Tibial nerve (tissue), 4 donors: ENCODE data around the gene PARP9. TPM values are rescaled to one million over a fixed set of nuclear protein-coding genes. Genes with fewer than 3 reads are reported as not detected.

Experiments used
- DNase-seq, 2 donors: peaks; one replicate each; pipeline ENCODE4 v3.0.0-alpha.2; 2019; ENCODE audit warnings: low spot score in 2 of 2
- H3K27ac ChIP-seq, 4 donors: fragments of 200-600 bp; sonication (generic) in 3 of 4; one replicate each; pipeline ENCODE4 v1.5.1; 2017 to 2019; ENCODE audit warnings: mild to moderate bottlenecking in 1 of 4
- H3K27me3 ChIP-seq, 2 donors: fragments of 200-600 bp; sonication (generic) in 1 of 2; one replicate each; pipeline versions ENCODE4 v1.5.1 to v1.6.0; 2017 to 2019
- H3K36me3 ChIP-seq, 3 donors: fragments of 200-600 bp; sonication (generic); one replicate each; pipeline ENCODE4 v1.5.1; 2018 to 2019
- H3K4me1 ChIP-seq, 4 donors: fragments of 200-600 bp; sonication (generic) in 3 of 4; one replicate each; pipeline ENCODE4 v1.5.1; 2017 to 2019
- H3K4me3 ChIP-seq, 4 donors: fragments of 200-600 bp; sonication (generic) in 3 of 4; one replicate each; pipeline ENCODE4 v1.5.1; 2017 to 2019; ENCODE audit warnings: mild to moderate bottlenecking in 1 of 4, moderate library complexity in 1 of 4
- H3K9me3 ChIP-seq, 4 donors: fragments of 200-600 bp; sonication (generic) in 3 of 4; one replicate each; pipeline ENCODE4 v1.5.1; 2017 to 2019
- EP300 ChIP-seq, 2 donors: sonication (generic); formaldehyde crosslinking; IDR thresholded peaks; one replicate each; pipeline ENCODE4 v1.6.1; 2017; ENCODE audit warnings: antibody characterized with exemption in 2 of 2, mild to moderate bottlenecking in 1 of 2
- POLR2A ChIP-seq, 2 donors: fragments of 450-650 bp; IDR thresholded peaks; one replicate each; pipeline ENCODE4 v1.6.1; 2017; ENCODE audit warnings: antibody characterized with exemption in 2 of 2, mild to moderate bottlenecking in 2 of 2, moderate library complexity in 2 of 2
- WGBS, 2 donors: methylation state at CpG; one replicate each; pipeline ENCODE4 v1.1.5; 2018; 5-methylcytosine and 5-hydroxymethylcytosine counted together
- total RNA-seq, 4 donors: library from RNA; depleted of rRNA; stranded (reverse); fragments of >200 nt; gene quantifications; one replicate each; pipeline ENCODE4 v1.1.0, GENCODE V29; 2016
- TF ChIP-seq, protein P1 (sequence below), 5 experiments: fragments of 200-600 bp in 3 of 5; fragments of 450-650 bp in 2 of 5; sonication (generic) in 3 of 5; IDR thresholded peaks; one replicate each; pipeline ENCODE4 v1.5.1; 2016 to 2019; ENCODE audit warnings: antibody characterized with exemption in 5 of 5, mild to moderate bottlenecking in 3 of 5, moderate library complexity in 2 of 5

Gene PARP9
- total RNA-seq, 4 donors from 2014 or later = 16.1 to 32.6 (median 22.4) TPM

DNA sequence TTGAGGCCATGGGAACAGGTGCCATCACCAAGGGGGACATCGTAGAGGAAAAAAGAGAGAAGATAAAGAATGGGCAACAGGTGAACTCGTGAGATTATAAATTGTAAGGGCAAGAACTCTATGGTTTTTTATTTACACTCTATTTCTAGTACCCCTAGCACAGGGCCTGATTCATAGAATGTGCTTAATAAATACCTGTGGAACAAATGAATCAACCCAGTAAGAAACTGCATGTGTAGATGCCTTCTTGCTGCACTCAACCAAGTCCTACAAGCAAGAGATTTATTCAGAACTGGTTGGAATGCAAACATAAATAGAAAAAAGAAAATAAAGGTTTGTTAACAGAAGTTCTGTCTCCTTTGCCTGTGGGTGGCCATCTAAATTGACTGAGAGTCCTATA is 30.6 kb downstream of the PARP9 start:
- TF ChIP-seq POLR2A (IDR thresholded peaks at IDR 0.05) (no peak), EP300 (IDR thresholded peaks at IDR 0.05) (no peak)
- TF ChIP-seq, protein P1, sequence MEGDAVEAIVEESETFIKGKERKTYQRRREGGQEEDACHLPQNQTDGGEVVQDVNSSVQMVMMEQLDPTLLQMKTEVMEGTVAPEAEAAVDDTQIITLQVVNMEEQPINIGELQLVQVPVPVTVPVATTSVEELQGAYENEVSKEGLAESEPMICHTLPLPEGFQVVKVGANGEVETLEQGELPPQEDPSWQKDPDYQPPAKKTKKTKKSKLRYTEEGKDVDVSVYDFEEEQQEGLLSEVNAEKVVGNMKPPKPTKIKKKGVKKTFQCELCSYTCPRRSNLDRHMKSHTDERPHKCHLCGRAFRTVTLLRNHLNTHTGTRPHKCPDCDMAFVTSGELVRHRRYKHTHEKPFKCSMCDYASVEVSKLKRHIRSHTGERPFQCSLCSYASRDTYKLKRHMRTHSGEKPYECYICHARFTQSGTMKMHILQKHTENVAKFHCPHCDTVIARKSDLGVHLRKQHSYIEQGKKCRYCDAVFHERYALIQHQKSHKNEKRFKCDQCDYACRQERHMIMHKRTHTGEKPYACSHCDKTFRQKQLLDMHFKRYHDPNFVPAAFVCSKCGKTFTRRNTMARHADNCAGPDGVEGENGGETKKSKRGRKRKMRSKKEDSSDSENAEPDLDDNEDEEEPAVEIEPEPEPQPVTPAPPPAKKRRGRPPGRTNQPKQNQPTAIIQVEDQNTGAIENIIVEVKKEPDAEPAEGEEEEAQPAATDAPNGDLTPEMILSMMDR (IDR thresholded peaks at IDR 0.05) = no peak
- 87 to 92% methylated on average over 2 of the region's 2 CpGs for WGBS, 2 donors
- H3K4me3 ChIP-seq = no peak overlapping the region
- H3K27ac ChIP-seq = no peak overlapping the region
- DNase-seq = no peak
- peaks cover 0 to 94% (median 7%) of the 10 kb centered on the region in 3 donors for H3K36me3 ChIP-seq
- no peaks in the 10 kb centered on the region for H3K27me3 ChIP-seq
- H3K9me3 ChIP-seq = no peaks in the 10 kb centered on the region
- H3K4me1 ChIP-seq = no peaks in the 10 kb centered on the region

DNA sequence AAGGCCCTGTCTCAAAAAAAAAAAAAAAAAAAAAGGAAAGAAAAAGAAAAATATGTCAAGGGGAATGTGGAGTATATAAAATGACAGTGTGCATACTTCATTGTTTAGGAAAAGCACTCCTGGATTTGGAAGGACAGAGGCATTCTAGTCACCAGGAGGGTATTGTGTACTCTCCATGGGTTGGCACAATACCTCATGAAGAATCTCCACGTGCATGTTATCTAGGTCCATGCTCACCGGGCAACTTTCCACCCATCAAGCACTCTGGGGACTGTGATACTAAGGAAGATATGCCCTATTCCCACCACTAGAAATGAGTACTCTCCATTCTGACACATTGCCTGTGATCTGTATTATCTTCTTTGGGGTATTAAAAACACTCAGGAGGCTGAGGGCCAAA is 33.9 kb downstream of the PARP9 start:
- H3K4me3 ChIP-seq = no peak overlapping the region
- no peak for TF ChIP-seq EP300 (IDR thresholded peaks at IDR 0.05)
- TF ChIP-seq, protein P1 (IDR thresholded peaks at IDR 0.05) = no peak
- TF ChIP-seq POLR2A (IDR thresholded peaks at IDR 0.05) = no peak
- no peak overlapping the region for H3K27ac ChIP-seq
- no peaks in the 10 kb centered on the region for H3K9me3 ChIP-seq
- H3K27me3 ChIP-seq = no peaks in the 10 kb centered on the region
- H3K4me1 ChIP-seq = no peaks in the 10 kb centered on the region
- 82 to 83% methylated on average over 2 of the region's 2 CpGs for WGBS, 2 donors
- DNase-seq = no peak
- H3K36me3 ChIP-seq = peaks cover 0 to 89% (median 7%) of the 10 kb centered on the region in 3 donors

DNA sequence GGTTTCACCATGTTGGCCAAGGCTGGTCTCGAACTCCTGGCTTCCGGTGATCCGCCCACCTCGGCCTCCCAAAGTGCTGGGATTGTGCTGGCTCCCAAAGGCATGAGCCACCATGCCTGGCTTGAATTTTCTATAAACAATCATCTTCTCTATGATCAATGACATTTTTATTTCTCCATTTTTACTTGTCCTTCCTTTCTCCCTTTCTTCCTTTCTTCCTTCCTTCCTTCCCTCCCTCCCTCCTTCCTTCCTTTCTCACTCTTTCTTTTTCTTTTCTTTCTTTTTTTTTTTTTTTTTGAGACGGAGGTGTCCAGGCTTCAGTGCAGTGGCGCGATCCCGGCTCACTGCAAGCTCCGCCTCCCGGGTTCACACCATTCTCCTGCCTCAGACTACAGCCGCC is 40.8 kb downstream of the PARP9 start:
- H3K36me3 ChIP-seq = peaks cover 0 to 25% (median 0%) of the 10 kb centered on the region in 3 donors
- H3K4me1 ChIP-seq = no peaks in the 10 kb centered on the region
- no peak for TF ChIP-seq POLR2A (IDR thresholded peaks at IDR 0.05)
- TF ChIP-seq, protein P1 (IDR thresholded peaks at IDR 0.05) = no peak
- TF ChIP-seq EP300 (IDR thresholded peaks at IDR 0.05) = no peak
- no peak for DNase-seq
- H3K9me3 ChIP-seq = no peaks in the 10 kb centered on the region
- H3K27me3 ChIP-seq = no peaks in the 10 kb centered on the region
- WGBS, 2 donors = 95% methylated on average over 11 of the region's 11 CpGs
- no peak overlapping the region for H3K4me3 ChIP-seq
- H3K27ac ChIP-seq = no peak overlapping the region

DNA sequence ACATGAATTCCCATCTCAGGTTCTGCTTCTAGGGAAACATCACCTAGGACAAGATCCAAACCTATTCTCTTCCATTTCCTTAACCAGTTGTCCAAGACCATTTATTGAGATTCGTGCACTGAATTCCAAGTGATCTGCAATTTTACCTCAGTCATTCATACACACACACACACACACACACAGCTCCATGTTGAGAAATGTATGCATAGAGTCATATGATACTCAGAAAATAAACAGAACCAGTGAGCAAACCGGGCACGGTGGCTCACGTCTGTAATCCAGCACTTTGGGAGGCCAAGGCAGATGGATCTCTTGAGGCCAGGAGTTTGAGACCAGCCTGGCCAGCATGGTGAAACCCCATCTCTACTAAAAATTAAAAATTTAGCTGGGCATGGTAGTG is 43.2 kb downstream of the PARP9 start:
- TF ChIP-seq POLR2A (IDR thresholded peaks at IDR 0.05) = no peak
- no peaks in the 10 kb centered on the region for H3K27me3 ChIP-seq

DNA sequence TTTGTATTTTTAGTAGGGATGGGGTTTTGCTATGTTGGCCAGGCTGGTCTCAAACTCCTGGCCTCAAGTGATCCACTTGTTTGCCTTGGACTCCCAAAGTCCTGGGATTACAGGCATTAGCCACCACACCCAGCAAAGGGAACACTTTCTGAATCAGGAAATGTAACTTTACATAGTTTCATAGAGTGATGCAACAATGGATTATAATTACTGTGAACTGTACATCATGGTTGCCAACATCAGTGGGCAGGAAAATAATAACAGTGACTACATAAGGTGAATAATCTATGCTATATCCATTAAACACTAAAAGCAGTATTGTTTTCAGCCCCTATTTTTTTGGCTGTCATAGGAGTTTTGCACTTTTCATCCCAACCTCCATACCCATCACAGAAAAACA is 44.4 kb downstream of the PARP9 start:
- Histone ChIP-seq H3K27me3 (no peaks in the 10 kb centered on the region), H3K27ac (no peak overlapping the region), H3K36me3 (no peaks in the 10 kb centered on the region), H3K9me3 (no peaks in the 10 kb centered on the region), H3K4me1 (no peaks in the 10 kb centered on the region), H3K4me3 (no peak overlapping the region)
- no peak for DNase-seq
- TF ChIP-seq POLR2A (IDR thresholded peaks at IDR 0.05) = no peak
- TF ChIP-seq EP300 (IDR thresholded peaks at IDR 0.05) = no peak
- TF ChIP-seq, protein P1 (IDR thresholded peaks at IDR 0.05) = no peak

More for the DNA sequence above, 43.2 kb downstream of the PARP9 start:
- peaks cover 0 to 2% (median 0%) of the 10 kb centered on the region in 3 donors for H3K36me3 ChIP-seq
- H3K9me3 ChIP-seq = no peaks in the 10 kb centered on the region
- H3K4me3 ChIP-seq = no peak overlapping the region
- no peak for DNase-seq
- no peak overlapping the region for H3K27ac ChIP-seq
- WGBS, 2 donors = 84 to 95% methylated on average over 4 of the region's 4 CpGs
- H3K4me1 ChIP-seq = no peaks in the 10 kb centered on the region

DNA sequence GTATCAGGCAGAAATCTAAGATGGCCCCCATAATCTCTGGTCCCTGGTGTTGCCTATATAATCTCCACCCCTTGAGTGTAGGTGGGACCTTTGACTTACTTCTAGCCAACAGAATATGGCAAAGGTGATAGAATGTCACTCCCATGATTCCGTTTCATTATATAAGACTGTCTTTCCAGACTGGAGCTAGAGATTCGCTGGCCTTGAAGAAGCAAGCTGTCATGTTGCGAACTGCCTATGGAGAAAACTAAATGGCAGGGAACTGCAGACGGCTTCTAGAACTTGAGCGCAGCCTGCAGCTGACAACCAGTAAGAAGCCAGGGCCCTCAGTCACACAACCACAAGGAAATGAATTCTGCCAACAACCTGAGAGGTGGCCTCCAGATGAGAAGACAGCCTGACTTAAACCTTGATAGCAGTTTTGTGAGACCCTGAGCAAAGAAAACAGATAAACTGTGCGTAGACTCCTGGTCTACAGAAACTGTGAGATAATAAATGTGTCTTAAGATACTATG is 47.2 kb downstream of the PARP9 start:
- Histone ChIP-seq H3K27me3 (no peaks in the 10 kb centered on the region), H3K36me3 (no peaks in the 10 kb centered on the region), H3K4me3 (no peak overlapping the region), H3K4me1 (peaks cover 0 to 18% (median 14%) of the 10 kb centered on the region in 4 donors), H3K27ac (no peak overlapping the region), H3K9me3 (no peaks in the 10 kb centered on the region)
- WGBS, 2 donors = 88 to 90% methylated on average over 6 of the region's 6 CpGs
- TF ChIP-seq, protein P1 (IDR thresholded peaks at IDR 0.05) = no peak
- TF ChIP-seq EP300 (IDR thresholded peaks at IDR 0.05) = no peak
- TF ChIP-seq POLR2A (IDR thresholded peaks at IDR 0.05) = no peak
- DNase-seq = no peak
